ENCODE results near the gene VRK2. TPM values are rescaled to one million over a fixed set of nuclear protein-coding genes. Genes with fewer than 3 reads are reported as not detected.

Gene VRK2
- 23.1 TPM for total RNA-seq

- H3K36me3 ChIP-seq, result peaks cover 0 to 3% of the 10 kb centered on the region in 2 donors
- DNase-seq (ENCODE audit: extremely low spot score in 2 of 2), result peak in 1 of 2 donors; percentile 90
- intact Hi-C loops (cut with DNase I), result no loop called here
- peak within 1 kb of the TSS; percentile 95 for H3K27ac ChIP-seq
- H3K9me3 ChIP-seq, result no peaks in the 10 kb centered on the region
- no peak for TF ChIP-seq CTCF (IDR thresholded peaks at IDR 0.05)
- peak in 1 of 2 donors; percentile 90 for TF ChIP-seq POLR2AphosphoS5 (IDR thresholded peaks at IDR 0.05; ENCODE audit: insufficient read depth in 1 of 2, low read depth in 1 of 2)
- TF ChIP-seq POLR2A (IDR thresholded peaks at IDR 0.05), result peak in 1 of 2 donors; percentile 51
- peaks cover 33% of the 10 kb centered on the region for H3K4me1 ChIP-seq
- H3K4me3 ChIP-seq, result peak within 1 kb of the TSS; percentile 65 to 72
- H3K27me3 ChIP-seq, result no peaks in the 10 kb centered on the region
These were observed at the start of gene VRK2 for GRCh38 chr2:58046585-58047372. Gene VRK2 (plus strand): TSS chr2:58046806. CDS start chr2:58048832, 2,026 bp downstream.

GRCh38 chr2:58006256-58006951, 40.2 kb upstream of the VRK2 start:
- Histone ChIP-seq H3K4me1 (no peaks in the 10 kb centered on the region), H3K36me3 (no peaks in the 10 kb centered on the region), H3K4me3 (no peak overlapping the region), H3K27ac (no peak overlapping the region), H3K27me3 (no peaks in the 10 kb centered on the region), H3K9me3 (no peaks in the 10 kb centered on the region)
- no peak for DNase-seq (ENCODE audit: extremely low spot score in 2 of 2)
- intact Hi-C loops (cut with DNase I), result no loop called here
- no peak for TF ChIP-seq POLR2AphosphoS5 (IDR thresholded peaks at IDR 0.05; ENCODE audit: insufficient read depth in 1 of 2, low read depth in 1 of 2)
- TF ChIP-seq CTCF (IDR thresholded peaks at IDR 0.05), result no peak
- TF ChIP-seq POLR2A (IDR thresholded peaks at IDR 0.05), result no peak

- Histone ChIP-seq H3K27ac (no peak overlapping the region), H3K4me3 (no peak overlapping the region), H3K9me3 (no peaks in the 10 kb centered on the region), H3K27me3 (no peaks in the 10 kb centered on the region), H3K4me1 (no peaks in the 10 kb centered on the region), H3K36me3 (no peaks in the 10 kb centered on the region)
- TF ChIP-seq POLR2AphosphoS5 (IDR thresholded peaks at IDR 0.05; ENCODE audit: insufficient read depth in 1 of 2, low read depth in 1 of 2) (no peak), POLR2A (IDR thresholded peaks at IDR 0.05) (no peak), CTCF (IDR thresholded peaks at IDR 0.05) (no peak)
- DNase-seq (ENCODE audit: extremely low spot score in 2 of 2), result no peak
- intact Hi-C loops (cut with DNase I), result no loop called here
These were observed 39.7 kb upstream of the VRK2 start for GRCh38 chr2:58006952-58007284.

GRCh38 chr2:58010599-58010998, 36.0 kb upstream of the VRK2 start:
- Histone ChIP-seq H3K9me3 (no peaks in the 10 kb centered on the region), H3K27ac (no peak overlapping the region), H3K4me1 (no peaks in the 10 kb centered on the region), H3K27me3 (no peaks in the 10 kb centered on the region), H3K4me3 (no peak overlapping the region), H3K36me3 (no peaks in the 10 kb centered on the region)
- intact Hi-C loops (cut with DNase I), result no loop called here
- TF ChIP-seq CTCF (IDR thresholded peaks at IDR 0.05), result no peak
- no peak for TF ChIP-seq POLR2AphosphoS5 (IDR thresholded peaks at IDR 0.05; ENCODE audit: insufficient read depth in 1 of 2, low read depth in 1 of 2)
- no peak for TF ChIP-seq POLR2A (IDR thresholded peaks at IDR 0.05)
- no peak for DNase-seq (ENCODE audit: extremely low spot score in 2 of 2)

GRCh38 chr2:58019229-58019628, 27.4 kb upstream of the VRK2 start:
- no peaks in the 10 kb centered on the region for H3K4me1 ChIP-seq
- no peak overlapping the region for H3K4me3 ChIP-seq
- no peaks in the 10 kb centered on the region for H3K9me3 ChIP-seq
- intact Hi-C loops (cut with DNase I), result no loop called here
- no peak overlapping the region for H3K27ac ChIP-seq
- no peak for DNase-seq (ENCODE audit: extremely low spot score in 2 of 2)
- no peaks in the 10 kb centered on the region for H3K27me3 ChIP-seq
- H3K36me3 ChIP-seq, result no peaks in the 10 kb centered on the region
- TF ChIP-seq POLR2A (IDR thresholded peaks at IDR 0.05) (no peak), POLR2AphosphoS5 (IDR thresholded peaks at IDR 0.05; ENCODE audit: insufficient read depth in 1 of 2, low read depth in 1 of 2) (no peak), CTCF (IDR thresholded peaks at IDR 0.05) (no peak)
